Aorta (tissue), 5 donors: ENCODE results near the gene ZDHHC20. TPM values are rescaled to one million over a fixed set of nuclear protein-coding genes. Genes with fewer than 3 reads are reported as not detected.

ENCODE experiments used
- ATAC-seq: fragments of 200-7000 bp; cut with Tn5 transposase; one replicate; pipeline ENCODE4 v1.9.1; 2022; ENCODE audit warnings: moderate library complexity; ENCODE audit not compliant: low FRiP score
- DNase-seq, 2 donors: peaks; one replicate each; pipeline ENCODE4 v3.0.0-alpha.2; 2020
- H3K27ac ChIP-seq, 2 donors: one replicate each; pipeline ENCODE4 v1.5.1; 2013; ENCODE audit warnings: low read length in 2 of 2, mild to moderate bottlenecking in 2 of 2, moderate library complexity in 2 of 2, control low read depth in 1 of 2, inconsistent platforms in 1 of 2, low read depth in 1 of 2
- H3K27me3 ChIP-seq, 2 donors: one replicate each; pipeline ENCODE4 v1.6.1; 2013; ENCODE audit warnings: control low read depth in 1 of 2, low read length in 1 of 2, mild to moderate bottlenecking in 1 of 2, moderate library complexity in 1 of 2; ENCODE audit not compliant: insufficient read depth in 2 of 2, control insufficient read depth in 1 of 2
- H3K36me3 ChIP-seq, 2 donors: one replicate each; pipeline ENCODE4 v1.6.1; 2013; ENCODE audit warnings: control low read depth in 1 of 2, low read length in 1 of 2, mild to moderate bottlenecking in 1 of 2; ENCODE audit not compliant: insufficient read depth in 2 of 2, control insufficient read depth in 1 of 2
- H3K4me1 ChIP-seq, 2 donors: one replicate each; pipeline ENCODE4 v1.6.1; 2013; ENCODE audit warnings: low read length in 2 of 2, control low read depth in 1 of 2, mild to moderate bottlenecking in 1 of 2, moderate library complexity in 1 of 2; ENCODE audit not compliant: insufficient read depth in 2 of 2, control insufficient read depth in 1 of 2
- H3K4me3 ChIP-seq, 2 donors: one replicate each; pipeline ENCODE4 v1.5.1; 2013; ENCODE audit warnings: low read length in 2 of 2, control low read depth in 1 of 2, mild to moderate bottlenecking in 1 of 2
- H3K9me3 ChIP-seq: one replicate; pipeline ENCODE4 v1.6.1; 2013; ENCODE audit warnings: mild to moderate bottlenecking, low read length; ENCODE audit not compliant: control insufficient read depth
- WGBS, 2 donors: extraction: QIAGEN DNeasy Blood & Tissue Kit; methylation state at CpG; one replicate each; pipeline ENCODE4 v1.1.7; 2013; 5-methylcytosine and 5-hydroxymethylcytosine counted together
- intact Hi-C, 2 donors: fragments of 100-400 bp; cut with DNase I; formaldehyde crosslinking; loops; one replicate each; pipeline versions ENCODE4 v1.14.2 to v1.15.0; 2022
- polyA plus RNA-seq, 2 donors: library from polyadenylated mRNA; stranded (reverse); fragments of 200-250 nt; gene quantifications; one replicate each; pipeline ENCODE4 v1.2.3, GENCODE V29; 2013
- total RNA-seq, 2 donors: library from RNA; stranded (reverse); fragmentation: NEBNext Ultra II Directional; extraction: Animal tissue kit (Norgen Biotek cat#: 25700); gene quantifications; one replicate each; pipeline ENCODE4 v1.2.1, GENCODE V29; 2021
- donor health status: healthy with polysubstance abuse.
- donor health status: Bipolar disorder and iron deficiency.
- donor health status: DM: no; HTN: no; CAD: no.
- donor health status: DM: no; HTN: no; CAD: no.
- donor health status: DM: yes; HTN: yes; CAD: no.

Gene ZDHHC20
- total and polyA plus RNA-seq, 4 donors = 18.0 to 55.5 (median 37.7) TPM

DNA sequence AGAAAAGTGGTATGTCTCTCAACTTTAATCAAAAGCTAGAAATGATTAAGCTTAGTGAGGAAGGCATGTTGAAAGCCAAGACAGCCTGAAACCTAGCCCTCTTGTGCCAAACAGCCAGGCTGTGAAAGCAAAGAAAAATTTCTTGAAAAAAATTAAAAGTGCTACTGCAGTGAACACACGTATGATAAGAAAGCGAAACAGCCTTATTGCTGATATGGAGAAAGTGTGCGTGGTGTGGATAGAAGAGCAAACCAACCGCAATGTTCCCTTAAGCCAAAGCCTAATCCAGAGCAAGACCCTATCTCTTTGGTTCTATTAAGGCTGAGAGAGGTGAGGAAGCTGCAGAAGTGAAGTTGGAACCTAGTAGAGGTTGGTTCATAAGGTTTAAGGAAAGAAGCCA lies 96.4 kb downstream of the ZDHHC20 start:
- Histone ChIP-seq H3K9me3 (no peaks in the 10 kb centered on the region), H3K36me3 (no peaks in the 10 kb centered on the region), H3K27me3 (no peaks in the 10 kb centered on the region), H3K4me3 (no peak overlapping the region), H3K27ac (no peak overlapping the region), H3K4me1 (no peaks in the 10 kb centered on the region)
- intact Hi-C loops = no loop called here
- DNase-seq (no peak), ATAC-seq (no peak)
- WGBS, 2 donors = 89 to 95% methylated on average over 4 of the region's 4 CpGs

DNA sequence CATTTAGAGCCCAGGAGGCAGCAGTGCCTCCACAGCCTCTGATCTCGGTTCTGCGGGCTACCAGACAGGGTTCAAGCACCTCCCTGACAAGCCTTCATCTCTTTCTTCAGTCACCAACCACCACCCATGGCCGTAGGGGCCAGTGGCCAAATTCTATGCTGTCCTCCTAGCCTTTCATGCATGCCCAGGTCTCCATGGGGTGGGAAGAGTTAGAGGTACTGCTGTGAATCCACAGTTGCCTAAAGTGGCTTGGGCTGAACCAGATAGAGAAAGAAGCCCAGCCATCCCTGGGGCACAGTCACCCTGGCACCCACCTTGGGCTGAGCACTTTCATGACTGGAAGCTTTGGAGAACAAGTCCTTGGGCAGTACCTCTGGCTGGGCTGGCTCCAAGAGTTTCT lies 97.4 kb downstream of the ZDHHC20 start:
- WGBS, 2 donors = 79 to 82% methylated on average over 3 of the region's 3 CpGs
- no peaks in the 10 kb centered on the region for H3K36me3 ChIP-seq
- no peaks in the 10 kb centered on the region for H3K4me1 ChIP-seq
- intact Hi-C loops = no loop called here
- no peaks in the 10 kb centered on the region for H3K9me3 ChIP-seq
- DNase-seq (peak in 1 of 2 donors; percentile 20), ATAC-seq (no peak)
- H3K27ac ChIP-seq = no peak overlapping the region
- no peaks in the 10 kb centered on the region for H3K27me3 ChIP-seq
- H3K4me3 ChIP-seq = no peak overlapping the region

DNA sequence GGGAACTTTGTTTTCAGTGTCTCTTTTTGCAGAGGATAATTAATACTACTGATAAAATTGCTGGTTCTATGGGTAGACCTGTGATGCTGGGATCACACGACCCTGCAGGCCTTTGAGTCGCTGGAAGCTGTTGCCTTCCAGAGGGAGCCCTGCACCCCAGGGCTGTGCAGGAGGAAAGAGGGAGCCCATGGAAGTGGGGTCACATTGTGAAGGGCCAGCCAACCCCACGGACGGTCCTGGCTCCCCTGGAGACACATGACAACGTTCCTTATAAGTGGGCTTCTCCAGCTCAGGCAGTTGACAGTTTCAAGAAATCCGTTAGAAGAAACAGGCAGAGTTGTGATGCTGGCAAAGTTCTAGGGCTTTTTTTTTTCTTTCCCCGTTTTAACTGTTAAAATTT lies 98.0 kb downstream of the ZDHHC20 start:
- Histone ChIP-seq H3K4me1 (no peaks in the 10 kb centered on the region), H3K27ac (no peak overlapping the region), H3K4me3 (no peak overlapping the region), H3K36me3 (no peaks in the 10 kb centered on the region), H3K27me3 (no peaks in the 10 kb centered on the region), H3K9me3 (no peaks in the 10 kb centered on the region)
- intact Hi-C loops = no loop called here
- DNase-seq (no peak), ATAC-seq (no peak)
- 75 to 76% methylated on average over 7 of the region's 7 CpGs for WGBS, 2 donors

DNA sequence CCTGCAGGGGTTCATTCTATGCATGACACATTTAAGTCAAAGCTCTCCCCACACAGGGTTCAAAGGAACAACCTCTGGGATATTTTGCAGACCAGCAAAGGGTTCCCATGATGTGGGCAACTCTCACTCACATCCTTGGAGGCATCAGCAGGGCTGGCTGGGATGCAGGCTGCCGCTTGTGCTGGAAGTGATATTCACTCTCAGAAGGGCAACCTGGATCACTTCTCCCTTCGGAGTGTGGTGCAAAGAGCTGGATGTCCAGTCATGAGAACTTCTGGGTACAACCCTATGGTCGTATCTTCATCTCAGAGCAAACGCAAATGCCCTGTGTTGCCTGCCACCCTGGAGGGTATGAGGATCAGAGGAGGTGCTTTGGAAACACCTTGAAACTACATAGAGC lies 98.6 kb downstream of the ZDHHC20 start:
- no peaks in the 10 kb centered on the region for H3K9me3 ChIP-seq
- no peaks in the 10 kb centered on the region for H3K27me3 ChIP-seq
- no peaks in the 10 kb centered on the region for H3K36me3 ChIP-seq
- H3K4me3 ChIP-seq = no peak overlapping the region
- DNase-seq (no peak), ATAC-seq (no peak)
- no peaks in the 10 kb centered on the region for H3K4me1 ChIP-seq
- no peak overlapping the region for H3K27ac ChIP-seq
- 93 to 96% methylated on average over 4 of the region's 4 CpGs for WGBS, 2 donors
- intact Hi-C loops = no loop called here

DNA sequence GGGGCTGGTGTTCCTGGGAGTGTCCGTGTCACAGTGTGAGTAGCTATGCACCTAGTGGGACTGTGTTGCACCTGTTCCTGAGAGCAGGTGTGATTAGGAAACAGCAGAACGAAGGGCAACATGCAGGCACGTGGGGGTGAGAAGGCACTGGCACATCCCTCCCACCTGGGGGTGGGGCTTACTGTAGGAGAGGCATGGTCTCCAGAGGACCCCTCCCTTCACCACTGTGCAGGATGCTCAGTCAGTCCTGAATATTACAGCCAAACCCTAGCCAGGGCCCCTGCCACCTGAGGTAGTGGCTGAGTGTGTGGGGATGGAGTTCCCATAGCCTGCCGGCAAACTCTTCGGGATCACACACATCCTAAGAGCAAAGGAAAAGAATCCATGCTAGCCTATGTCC lies 99.2 kb downstream of the ZDHHC20 start:
- intact Hi-C loops = no loop called here
- Histone ChIP-seq H3K27ac (no peak overlapping the region), H3K36me3 (no peaks in the 10 kb centered on the region), H3K9me3 (no peaks in the 10 kb centered on the region), H3K4me3 (no peak overlapping the region), H3K27me3 (no peaks in the 10 kb centered on the region), H3K4me1 (no peaks in the 10 kb centered on the region)
- WGBS, 2 donors = 76 to 81% methylated on average over 5 of the region's 5 CpGs
- ATAC-seq (no peak), DNase-seq (no peak)

DNA sequence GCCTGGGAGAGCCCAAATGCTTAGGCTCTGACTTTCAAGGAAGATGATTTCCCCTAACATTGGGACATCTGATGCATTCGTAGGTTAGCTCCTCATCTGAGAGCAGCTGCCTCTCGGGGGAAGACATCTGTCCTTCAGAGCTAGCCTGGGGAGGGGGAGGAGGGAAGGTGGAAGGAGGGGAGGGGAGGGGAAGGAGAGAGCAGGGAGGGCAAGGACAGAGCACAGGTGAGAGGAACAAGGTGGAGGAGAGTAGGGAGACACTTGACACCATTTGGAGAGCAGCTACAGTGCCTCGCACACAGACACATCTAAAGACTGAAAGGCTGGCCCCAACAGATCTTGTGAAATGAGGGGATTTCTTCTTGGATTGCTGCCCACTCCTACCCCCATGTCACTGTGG lies 103.8 kb downstream of the ZDHHC20 start:
- Histone ChIP-seq H3K4me3 (no peak overlapping the region), H3K27ac (no peak overlapping the region), H3K9me3 (peaks cover 1% of the 10 kb centered on the region), H3K27me3 (no peaks in the 10 kb centered on the region), H3K36me3 (no peaks in the 10 kb centered on the region), H3K4me1 (no peaks in the 10 kb centered on the region)
- 51 to 71% methylated on average over 3 of the region's 3 CpGs for WGBS, 2 donors
- no peak for ATAC-seq
- intact Hi-C loops = no loop called here
- no peak for DNase-seq

DNA sequence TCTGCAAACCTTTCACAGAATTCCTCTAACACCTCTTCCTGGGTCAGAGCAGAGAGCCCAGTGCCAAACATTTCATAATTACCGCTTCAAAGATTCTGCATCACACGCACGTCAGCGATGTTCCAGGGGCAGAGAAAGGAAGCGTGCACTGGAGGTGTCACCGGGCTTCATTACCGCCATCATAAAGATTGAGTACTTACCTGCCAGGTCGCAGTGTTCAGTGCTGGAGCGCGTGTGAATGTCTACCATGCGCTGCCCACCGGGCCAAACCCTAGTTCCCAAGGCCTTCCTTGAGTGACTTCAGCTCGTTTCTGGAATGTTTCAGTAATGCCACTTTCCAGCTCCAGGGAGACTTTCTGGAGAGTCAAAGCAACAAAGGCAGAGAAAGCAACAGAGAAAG lies 104.4 kb downstream of the ZDHHC20 start:
- Histone ChIP-seq H3K36me3 (no peaks in the 10 kb centered on the region), H3K4me1 (no peaks in the 10 kb centered on the region), H3K27ac (no peak overlapping the region), H3K9me3 (peaks cover 1% of the 10 kb centered on the region), H3K27me3 (no peaks in the 10 kb centered on the region), H3K4me3 (no peak overlapping the region)
- intact Hi-C loops = no loop called here
- ATAC-seq (no peak), DNase-seq (no peak)
- 91 to 93% methylated on average over 13 of the region's 13 CpGs for WGBS, 2 donors

DNA sequence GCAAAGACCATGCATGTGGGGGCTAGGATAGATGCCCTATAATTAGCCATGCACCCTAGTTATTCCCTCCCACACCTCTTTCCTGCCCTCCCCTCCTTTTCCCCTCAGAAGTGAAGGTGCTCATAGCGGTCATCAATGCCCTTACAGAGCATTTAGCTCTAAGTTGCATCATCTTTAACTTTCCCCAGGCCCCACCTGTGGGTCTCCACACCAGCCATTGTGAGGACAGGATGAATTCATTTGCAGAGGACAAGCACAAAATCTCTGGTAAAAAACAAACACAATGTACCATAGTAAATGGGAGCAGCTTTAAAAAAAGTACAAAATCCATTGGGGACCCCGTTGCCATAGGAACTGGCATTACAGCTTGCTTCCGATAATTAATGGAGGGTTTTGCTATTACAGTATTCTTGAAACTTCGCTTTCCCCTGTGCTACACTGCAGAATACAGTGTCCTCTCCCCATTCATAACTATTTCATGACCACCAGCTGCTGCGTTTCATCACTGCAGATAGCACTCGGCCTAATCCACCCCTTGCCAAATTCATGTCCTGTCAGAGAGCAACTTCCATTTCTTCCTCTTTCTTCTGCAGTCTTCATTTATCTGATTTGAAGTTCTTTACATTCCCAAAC lies 110.5 kb downstream of the ZDHHC20 start:
- no peak for DNase-seq
- H3K4me3 ChIP-seq = no peak overlapping the region
- intact Hi-C loops = no loop called here
- H3K27me3 ChIP-seq = no peaks in the 10 kb centered on the region
- no peaks in the 10 kb centered on the region for H3K4me1 ChIP-seq
- WGBS, 2 donors = 73 to 75% methylated on average over 6 of the region's 6 CpGs
- no peaks in the 10 kb centered on the region for H3K36me3 ChIP-seq
- peaks cover 1% of the 10 kb centered on the region for H3K9me3 ChIP-seq
- H3K27ac ChIP-seq = no peak overlapping the region
- ATAC-seq = no peak

DNA sequence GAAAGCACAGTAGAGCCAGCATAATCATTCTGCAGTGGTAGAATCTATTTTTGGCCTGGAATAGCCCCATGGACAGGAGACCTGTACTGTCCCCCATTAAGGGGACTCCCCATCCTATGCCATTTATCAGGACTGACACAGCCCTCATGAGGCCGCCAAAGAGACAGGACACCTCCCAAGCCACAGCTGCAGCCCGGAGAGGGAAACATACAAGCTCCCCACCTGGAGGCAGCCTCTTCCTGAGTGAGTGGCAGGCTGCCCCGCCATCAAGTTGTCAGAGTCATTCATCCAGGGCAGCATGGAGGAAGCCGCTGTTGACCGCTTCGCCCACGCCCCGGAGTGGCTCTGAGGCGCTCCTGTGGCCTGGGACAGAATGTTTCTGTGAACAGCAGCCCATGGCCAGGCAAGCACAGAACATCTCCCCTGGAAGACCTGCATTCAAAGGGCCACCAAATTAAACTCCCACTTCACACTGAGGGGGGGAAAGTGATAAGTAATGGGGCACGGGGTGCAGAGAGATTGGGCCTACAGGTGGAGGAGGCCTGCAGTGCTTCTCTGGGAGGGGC lies 111.3 kb downstream of the ZDHHC20 start:
- Histone ChIP-seq H3K9me3 (no peaks in the 10 kb centered on the region), H3K27me3 (no peaks in the 10 kb centered on the region), H3K27ac (no peak overlapping the region), H3K4me3 (no peak overlapping the region), H3K4me1 (no peaks in the 10 kb centered on the region), H3K36me3 (no peaks in the 10 kb centered on the region)
- no peak for ATAC-seq
- intact Hi-C loops = no loop called here
- 88 to 89% methylated on average over 10 of the region's 10 CpGs for WGBS, 2 donors
- no peak for DNase-seq
